Left hindlimb (tissue), 1 donor: Measurements from ENCODE around the gene RPL27A.
"Not testable (repeated sequence)": the region's sequence is repeated elsewhere in the genome, so short reads cannot be mapped to it uniquely, and the experiment has no call there.

Source experiments
- DNase-seq: peaks from one replicate; pipeline ENCODE4 v3.0.0-alpha.2; 2018

Gene RPL27A

DNA sequence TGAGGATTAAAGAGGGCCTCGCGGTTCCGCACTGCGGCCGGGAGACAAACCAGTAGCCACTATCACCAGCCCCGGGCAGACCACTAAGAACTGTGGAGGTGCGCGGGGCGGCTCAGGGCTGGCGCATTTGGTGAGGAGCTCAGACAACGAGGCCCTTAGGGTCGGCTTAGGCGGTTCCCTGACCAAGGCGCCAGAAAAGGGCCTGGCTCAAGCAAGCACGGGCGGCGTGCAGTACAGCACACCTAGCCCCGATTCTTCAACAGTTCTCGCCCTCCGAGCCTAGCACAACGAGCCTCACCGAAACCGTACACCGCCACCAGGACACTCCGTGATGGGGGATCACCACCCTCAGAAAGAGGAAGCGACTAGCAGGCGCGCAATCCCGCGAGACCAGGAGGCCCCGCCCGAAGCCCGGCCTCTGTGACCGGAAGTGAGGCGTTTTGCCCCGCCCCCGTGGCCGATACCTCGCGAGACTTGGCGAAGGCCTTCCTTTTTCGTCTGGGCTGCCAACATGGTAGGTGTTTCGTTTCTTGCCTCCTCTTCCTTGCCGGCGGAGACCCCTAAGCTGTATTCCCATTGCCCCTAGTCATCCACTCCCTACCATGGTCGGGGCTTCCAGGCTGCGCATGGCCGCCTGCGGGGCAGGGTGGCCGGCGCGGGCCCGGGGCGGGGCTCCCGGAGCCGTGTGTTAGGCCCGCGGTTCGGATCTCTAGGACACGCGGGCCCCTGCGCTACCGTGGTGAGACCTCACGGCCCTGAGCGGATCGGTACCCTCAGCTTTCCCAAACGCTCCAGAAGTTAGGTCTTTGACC lies at the start of gene RPL27A, which contains the start of gene TRIM66:
RPL27A (plus strand) TSS at position 490 of the 812 bp plus-strand sequence; CDS start at position 512, 22 bp downstream.
TRIM66 (minus strand) TSS at position 363 of the 812 bp plus-strand sequence. CDS start 10,391 bp downstream, outside the sequence.
- DNase-seq = peak; percentile 99

DNA sequence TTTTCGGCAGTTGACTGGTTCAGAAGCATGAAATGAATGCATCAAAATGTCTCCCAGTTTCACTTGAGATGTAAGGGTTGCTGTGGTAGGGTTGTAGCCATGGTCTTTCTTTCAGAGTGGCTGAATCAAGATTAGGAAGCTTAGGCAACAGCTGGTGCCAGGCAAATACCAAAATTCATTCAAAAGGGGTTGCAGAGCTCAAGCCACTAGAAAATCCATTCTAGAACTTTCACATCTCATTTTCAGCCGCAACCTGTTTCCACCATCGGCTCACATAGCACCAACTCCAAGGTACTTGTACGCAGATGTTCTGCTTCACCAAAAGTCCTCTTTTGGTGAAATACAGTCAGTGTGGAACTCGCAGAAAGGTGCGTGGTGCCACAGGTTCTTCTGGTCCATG lies 48.1 kb upstream of the RPL27A start:
- DNase-seq = no peak

DNA sequence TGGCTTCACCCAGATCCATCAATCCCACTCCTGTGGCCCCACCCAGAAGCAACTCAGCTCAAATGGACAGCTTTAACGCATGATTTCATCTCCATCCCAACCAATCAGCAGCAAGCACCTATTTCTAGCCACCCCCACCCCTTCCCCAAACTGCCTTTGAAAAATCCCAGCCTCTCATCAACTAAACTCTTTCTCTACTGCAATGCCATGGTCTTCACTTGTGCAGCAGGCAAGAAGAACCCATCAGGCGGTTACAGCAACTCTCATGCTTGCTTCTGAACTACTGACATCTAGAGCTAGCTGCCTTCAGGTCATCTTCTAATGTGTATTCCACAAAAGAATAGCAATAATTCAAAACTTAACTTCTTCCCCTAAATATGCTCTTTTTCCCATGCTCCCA lies 46.5 kb upstream of the RPL27A start:
- no peak for DNase-seq

DNA sequence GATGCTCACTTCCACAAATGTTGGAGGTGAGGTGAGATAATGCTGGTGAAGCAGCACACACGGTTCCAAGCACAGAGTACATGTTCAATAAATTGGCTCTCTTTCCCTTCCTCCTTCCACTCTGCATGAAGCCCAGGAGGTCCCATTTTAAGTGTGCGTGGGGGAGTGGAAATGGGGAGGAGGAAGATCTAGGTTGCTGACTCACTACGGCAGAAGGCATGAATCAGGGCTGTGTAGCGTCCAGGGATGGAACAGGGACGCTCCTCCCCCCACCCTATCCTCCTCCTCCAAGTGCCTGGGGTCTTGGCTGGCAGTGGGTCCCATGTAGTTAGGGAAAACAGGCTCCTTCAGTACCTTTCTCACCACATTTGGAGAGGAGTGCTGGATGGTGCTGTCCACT lies 44.3 kb upstream of the RPL27A start:
- no peak for DNase-seq

DNA sequence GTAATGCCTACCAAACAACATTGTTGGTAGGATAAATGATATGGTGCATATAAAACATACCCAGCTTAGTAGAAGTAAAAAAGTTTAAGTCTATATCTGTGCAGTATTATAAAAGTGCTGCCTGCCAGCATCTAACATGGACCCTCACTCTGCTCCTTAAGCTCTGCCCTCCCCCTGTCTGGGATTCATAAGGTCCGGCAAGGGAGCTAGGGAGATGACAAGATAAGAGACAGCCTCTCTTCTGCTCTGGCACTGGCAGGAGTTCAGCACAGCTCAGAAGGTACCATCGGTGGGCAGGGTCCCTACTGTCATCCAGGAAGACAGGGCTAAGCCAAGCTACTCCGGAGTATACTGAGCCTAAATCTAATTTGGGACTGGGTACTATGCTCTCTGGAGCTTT lies 42.9 kb upstream of the RPL27A start:
- DNase-seq = no peak

DNA sequence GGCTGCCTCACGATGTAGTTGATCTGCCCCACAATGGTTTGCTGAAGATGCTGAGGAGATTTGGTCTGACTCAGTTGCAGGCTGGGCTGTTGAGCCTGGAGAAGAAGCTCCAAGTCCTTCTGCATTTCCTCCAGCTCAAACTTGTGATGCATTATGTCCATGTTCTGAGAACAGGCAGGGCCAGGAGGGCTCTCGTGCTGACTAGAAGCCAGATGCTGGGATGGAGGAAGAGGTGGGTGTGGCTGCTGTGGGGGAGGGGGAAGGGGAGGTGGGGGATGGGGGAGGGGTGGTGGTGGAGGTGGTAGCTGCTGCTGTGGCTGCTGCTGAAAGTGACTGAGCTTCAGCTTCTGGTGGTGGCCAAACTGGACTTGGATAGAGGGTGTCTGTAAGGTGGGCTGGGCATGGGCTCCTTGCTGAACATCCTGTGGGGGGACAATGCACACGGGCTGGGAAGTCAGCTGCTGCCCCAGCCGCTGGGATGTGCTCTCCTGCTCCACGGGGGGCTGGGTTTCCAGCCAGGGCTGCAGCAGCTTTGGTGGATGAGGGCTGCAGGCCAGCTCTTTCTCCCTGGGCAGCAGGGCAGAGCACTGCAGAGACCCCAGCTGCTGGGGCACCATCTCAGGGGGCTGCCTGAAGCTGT lies 42.2 kb upstream of the RPL27A start:
- no peak for DNase-seq

DNA sequence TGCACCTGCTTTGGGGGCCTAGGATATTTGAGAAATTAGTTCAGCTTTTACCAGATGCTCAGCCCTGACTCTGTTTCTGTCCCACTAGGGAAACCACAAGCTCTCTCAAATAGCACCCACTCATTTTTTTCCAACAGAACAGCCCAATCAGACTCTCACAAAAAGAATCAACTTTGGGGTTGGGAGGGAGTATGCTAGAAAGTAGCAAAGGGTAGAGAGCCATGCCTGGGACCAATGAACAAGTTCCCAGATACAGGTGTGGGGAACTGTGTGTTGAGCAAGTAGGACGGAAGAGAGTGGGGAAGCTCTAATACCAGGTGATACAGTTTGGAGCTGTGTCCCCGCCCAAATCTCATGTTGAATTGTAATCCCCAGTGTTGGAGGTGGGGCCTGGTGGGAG lies 41.3 kb upstream of the RPL27A start:
- DNase-seq = no peak

DNA sequence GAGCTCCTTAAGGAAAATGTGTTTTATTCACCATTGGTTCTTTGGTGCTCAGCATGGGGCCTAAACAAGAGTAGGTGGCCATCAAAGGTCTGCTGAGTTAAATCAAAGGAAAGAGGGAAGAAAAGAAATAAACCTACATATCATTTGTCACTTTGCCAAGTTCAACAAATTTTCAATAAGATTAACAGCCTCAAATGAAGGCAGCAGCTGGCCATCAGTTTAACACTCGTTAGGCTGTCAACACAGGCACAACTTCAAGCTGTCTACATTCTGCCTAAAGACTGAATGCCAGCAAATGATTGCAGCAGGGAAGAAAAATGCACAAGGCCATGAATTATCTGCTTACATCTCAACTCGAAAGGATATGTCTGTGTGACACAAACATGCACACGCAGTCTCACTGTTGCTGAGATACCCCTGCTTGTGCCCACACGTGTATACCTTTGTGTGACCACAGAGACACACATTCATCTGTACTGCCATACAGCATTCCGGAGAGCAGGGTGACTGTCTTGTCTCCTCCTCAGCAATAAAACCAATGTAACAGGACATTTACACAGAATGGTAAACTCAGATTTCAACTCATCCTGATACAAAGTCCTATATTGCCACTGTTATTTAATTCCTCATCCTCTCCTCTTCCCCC lies 40.3 kb upstream of the RPL27A start:
- DNase-seq = no peak

DNA sequence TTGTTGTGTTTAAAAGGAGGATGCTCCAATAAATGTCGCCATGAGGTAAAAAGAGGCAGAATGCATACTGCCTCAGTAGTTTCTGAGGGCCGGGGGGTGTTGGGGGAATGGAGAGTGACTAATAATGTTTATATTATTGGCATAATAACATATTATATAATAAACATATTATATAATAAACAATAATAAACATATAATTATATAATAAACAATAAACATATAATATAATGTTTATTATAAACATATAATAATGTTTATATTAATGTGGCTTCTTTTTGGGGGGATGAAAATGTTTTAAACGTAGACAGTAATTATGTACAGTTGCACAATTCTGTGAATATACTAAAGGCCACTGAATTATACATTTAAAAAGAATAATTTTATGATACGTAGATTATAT lies 35.7 kb upstream of the RPL27A start:
- DNase-seq = no peak

DNA sequence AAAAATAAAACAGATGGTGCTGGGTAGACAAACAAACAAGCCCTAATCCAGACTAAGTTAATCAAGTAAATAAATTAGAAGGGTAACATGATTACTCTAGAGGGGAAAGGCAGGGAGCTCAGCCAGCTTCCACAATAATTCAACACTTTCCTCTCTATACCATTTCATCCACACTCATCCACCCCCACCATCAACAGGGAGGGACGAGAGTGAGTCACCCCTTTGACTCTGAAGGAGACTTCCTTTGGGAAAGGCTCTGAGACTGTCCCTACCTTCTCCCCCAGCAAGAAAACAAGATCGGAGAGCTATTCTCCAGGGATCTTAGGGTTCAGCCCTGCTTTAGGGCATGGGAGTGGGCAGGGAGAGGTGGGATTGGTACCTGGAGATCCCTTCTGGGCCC lies 33.2 kb upstream of the RPL27A start:
- no peak for DNase-seq

DNA sequence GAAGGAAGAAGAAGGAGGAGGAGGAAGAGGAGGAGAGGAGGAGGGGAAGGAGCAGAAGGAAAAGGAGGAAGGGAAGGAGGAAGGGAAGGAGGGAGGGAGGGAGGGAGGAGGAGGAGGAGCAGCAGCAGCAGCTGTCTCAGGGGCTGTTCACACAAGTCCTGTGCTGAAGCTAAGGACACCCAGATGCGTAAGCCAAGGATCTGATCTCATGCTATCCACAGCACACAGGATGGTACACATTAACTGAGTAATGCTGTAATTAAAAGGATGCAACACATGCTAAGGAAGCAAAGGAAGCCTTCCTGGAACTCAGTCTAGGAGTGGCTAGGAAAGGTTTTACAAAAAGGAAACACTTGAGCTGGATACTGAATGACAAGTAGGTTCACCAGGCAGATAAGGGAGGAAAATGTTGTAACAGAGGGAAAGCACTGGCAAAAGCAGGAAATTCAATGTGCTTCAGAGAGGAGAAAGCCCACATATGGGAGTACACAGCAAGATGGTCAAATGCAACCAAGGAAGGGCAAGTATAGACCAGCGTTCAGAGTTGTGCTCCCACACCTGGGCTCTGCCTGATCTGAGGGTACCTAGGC lies 32.1 kb upstream of the RPL27A start:
- no peak for DNase-seq

DNA sequence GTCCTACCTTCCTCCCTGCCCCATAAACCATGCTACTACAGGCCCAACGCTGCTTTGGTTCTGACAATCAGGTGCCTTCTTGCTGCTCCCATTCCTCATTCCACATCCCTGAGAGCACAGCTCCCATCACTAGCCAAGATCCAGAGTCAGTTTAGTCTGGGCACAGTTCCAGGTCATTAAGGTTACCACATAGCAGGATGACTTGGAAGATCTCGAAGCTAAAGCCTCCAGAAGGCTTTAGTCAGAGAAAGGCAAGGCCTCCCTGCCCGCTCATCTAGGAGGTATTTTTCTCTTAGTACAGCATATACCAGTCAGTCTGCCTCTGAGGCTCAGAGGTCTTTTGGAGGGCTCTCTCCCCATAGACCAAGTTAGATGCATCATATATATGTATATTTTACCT lies 30.5 kb upstream of the RPL27A start:
- no peak for DNase-seq

DNA sequence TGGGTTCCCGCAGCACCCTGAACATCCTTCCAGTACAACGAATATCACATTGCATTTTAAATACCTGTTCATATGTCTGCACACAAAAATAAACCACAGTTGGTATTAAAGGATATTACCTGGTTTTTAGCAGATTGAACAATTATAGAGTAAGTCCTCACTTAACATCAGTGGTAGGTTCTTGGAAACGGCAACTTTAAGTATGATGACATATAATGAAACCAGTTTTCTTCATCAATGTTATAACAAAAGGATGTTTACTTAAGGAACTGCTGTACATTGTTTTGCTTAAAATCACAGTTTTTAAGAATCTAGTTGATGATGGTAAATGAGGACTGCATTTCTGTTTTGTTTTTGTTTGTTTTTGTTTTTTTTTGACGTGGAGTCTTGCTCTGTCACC lies 28.1 kb upstream of the RPL27A start:
- no peak for DNase-seq

DNA sequence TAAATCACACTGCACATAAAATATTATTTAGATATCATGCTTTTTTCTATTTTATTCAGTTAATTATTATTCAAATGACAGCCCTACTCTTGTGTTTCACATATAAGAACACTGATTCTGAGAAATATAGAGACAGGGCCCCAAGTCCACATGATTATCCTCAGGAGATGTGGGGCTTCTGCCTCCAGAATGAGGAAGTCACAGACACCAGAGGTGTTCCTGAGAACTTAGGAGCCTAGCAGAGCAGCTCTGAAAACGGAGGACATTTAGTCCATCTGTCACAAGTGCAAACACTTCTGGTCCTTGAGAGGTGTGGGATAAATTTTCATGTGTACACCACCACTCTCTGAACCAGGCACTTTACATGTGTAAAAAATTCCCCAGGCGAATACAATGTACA lies 26.3 kb upstream of the RPL27A start:
- DNase-seq = no peak

DNA sequence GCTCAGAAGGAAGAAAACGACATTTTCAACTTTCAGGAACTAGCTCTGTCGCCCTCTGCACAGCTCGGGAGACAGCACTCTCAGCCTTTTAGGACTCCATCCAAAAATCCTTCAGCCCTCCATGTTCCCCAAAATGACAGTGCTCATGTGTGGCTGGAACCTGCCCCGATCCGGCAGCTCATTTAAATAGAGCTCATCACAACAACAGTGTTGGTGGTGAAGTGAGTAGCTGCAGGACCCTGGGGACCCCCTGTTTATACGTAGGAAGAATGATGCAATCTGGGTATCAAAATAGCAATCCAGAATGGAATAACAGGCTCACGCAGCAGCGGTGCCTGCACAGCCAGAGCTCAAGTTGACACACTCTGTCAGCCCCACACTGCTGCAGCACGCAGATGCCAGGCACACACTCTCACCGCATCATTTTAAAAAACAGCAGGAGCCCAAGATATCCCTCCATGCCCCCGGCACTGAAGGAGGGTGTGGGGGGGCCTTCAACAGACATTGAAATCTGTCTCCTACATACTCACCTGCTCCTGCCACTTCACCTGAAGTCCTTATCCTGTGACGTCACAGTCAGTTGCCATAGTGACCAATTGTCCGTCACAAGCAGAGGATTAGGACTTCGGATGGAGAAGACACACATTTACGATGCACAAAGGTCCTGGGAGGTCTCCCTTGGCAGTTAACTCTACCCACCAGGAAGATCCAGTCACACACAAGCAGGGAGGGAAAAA lies 24.1 kb upstream of the RPL27A start:
- no peak for DNase-seq

DNA sequence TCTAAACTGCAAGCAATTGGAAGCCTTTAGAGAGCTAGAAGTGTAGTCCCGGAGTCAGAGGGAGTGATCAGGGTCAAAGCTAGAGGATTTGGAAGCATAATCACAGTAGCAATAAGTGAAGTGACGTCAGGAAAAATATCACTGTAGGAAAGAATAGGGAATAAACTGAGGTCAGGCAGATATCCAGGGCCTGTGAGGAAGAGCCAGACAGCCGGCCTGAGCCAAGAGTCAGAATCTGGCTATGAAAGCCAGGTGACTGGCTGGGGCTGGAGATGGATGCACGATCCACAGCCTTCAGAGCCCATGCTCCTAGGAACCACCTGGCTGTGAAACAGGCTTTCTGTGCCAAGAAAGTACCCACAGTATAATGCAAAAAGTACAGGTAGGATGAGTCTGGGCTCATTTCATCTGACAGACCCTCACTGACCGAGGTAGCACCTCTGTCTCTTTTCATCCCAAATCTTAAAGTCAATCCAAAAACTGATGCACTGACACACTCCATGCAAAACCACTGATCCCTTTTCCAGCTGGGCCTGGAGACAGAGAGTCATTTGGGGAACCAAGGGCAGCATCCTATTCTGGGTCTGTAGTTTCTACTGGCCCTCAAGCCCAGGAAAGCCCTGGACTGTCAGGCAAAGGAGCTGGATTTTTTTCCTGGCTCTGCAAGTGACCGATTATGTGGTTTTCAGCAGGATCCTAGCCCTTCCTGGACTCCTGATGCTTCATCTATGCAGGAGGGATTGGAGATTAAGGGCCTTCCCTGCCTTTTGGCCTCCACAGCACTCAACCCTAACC lies 21.4 kb upstream of the RPL27A start:
- DNase-seq = peak; percentile 42

DNA sequence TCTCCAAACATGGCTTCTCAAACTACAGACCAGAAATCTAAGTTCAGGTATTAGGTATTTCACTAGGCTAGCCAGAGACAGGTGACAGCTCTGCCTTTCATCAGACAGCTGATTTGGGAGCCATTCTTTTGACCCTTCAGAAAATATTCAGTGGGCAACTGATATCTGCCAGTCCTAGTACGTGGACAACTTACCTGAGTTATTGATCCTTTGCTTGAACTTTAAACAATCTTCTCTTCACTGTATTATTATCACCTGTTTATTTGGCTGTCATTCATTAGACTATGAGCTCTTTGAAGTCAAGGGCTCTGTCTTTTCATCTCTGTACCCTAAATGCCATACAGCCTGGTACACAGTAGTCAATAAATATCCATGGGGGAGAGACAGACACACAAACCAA lies 17.4 kb upstream of the RPL27A start:
- no peak for DNase-seq

DNA sequence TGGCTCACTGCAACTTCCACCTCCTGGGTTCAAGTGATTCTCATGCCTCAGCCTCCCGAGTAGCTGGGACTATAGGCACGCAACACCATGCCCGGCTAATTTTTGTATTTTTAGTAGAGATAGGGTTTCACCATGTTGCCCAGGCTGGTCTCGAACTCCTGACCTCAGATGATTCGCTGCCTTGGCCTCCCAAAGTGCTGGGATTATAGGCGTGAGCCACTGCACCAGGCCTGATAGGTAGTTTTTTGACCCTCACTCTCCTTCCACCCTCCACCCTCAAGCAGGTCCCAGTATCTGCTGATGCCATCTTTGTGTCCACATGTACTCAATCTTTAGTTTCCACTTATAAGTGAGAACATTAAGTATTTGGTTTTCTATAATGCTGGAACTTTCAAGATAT lies 12.5 kb upstream of the RPL27A start:
- not testable (repeated sequence) for DNase-seq

DNA sequence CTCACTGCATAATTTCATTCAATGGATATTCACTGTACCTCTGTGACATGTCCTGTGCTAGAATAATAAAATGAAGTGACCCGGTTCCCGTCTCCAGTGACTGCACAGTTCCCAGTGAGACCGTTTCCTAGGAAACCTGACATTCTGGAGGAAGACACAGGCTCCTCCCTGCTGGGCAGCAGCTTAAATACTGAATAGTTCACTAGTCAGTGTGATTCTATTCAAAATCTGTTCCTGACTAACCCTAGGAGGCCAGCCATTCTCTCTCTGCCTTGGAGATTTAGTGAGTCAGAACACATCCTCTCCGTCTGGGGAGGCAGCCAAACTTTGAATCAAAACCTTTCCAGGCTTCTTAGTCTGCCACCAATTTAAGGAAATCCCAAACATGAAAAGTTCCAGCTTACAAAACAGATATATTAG lies 11.4 kb upstream of the RPL27A start:
- peak; percentile 75 for DNase-seq

DNA sequence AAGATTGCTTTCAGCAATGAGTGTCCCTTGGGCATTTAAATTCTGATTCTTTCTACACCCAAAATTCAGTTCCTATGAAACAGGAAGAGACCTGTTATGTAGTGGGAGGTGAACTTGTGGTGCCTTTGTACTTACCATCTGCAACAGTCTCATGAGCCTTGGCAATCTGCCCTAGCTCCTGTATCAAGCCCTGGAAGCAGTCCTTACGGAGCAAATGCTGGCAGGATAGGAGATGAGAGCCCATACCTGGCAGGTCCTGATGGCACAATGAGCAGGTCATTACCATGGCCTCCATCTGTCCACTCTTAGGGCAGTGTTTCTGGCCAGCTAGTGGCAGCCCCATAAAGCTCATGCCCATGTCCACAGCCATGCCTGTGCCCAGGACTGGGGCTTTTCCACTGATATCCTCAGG lies 10.9 kb upstream of the RPL27A start:
- no peak for DNase-seq

DNA sequence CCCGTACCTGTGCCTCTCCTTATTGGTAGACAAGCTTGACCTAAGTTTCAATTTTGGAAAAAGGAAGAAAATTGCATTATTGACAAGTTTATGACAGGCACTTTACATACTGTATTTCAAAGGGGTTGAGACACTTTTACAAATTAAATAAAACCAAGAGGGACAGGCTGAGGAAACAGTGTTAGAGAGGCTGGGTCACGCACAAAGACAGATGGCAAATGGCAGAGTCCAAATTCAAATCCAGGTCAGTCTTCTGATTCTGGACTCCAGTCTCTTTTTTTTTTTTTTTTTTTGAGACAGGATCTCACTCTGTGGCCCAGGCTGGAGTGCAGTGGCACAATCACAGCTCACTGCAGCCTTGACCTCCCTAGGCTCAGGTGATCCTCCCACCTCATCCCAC lies 10.2 kb upstream of the RPL27A start:
- no peak for DNase-seq

DNA sequence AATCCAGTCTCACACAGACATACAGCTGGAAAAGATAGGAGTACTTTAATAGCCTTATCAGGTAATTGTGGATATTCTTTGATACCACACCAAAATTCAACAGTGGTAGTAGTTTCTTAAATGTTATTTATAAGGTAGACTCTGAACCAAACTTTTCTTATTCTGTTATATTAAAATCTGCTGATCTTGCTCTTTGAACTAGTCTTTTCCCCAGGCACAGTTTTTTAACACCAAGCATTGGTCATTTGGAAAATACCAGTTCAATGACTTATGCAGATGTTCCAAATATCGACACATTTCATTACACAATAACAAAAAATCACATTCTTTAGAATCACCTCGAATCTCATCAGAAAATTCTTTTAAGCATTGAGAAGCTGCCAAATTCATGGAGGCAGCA lies 7.7 kb upstream of the RPL27A start:
- no peak for DNase-seq
